CD8-positive, alpha-beta memory T cell (primary cell): ENCODE data around the gene PPM1L. TPM values are rescaled to one million over a fixed set of nuclear protein-coding genes. Genes with fewer than 3 reads are reported as not detected.

Source experiments
- CTCF ChIA-PET: fragments of 350-600 bp; sonication (Branson Sonifier 250); formaldehyde crosslinking; loops from one replicate; lab custom pipeline; 2021; ENCODE audit warnings: antibody characterized with exemption; lab: Charles Lee
- POLR2A ChIA-PET: fragments of 350-600 bp; sonication (Branson Sonifier 250); formaldehyde crosslinking; loops from one replicate; lab custom pipeline; 2021; ENCODE audit warnings: antibody characterized with exemption; lab: Charles Lee
- DNase-seq, 5 donors: peaks; one replicate each; pipeline versions ENCODE4 v3.0.0 to v3.0.0-alpha.2; 2020 to 2022; ENCODE audit warnings: mixed read lengths in 1 of 5
- H3K27ac ChIP-seq: one replicate; pipeline ENCODE4 v1.7.0; 2013; ENCODE audit warnings: low read depth, mild to moderate bottlenecking, low read length, moderate library complexity
- H3K27me3 ChIP-seq: 2 replicates; pipeline ENCODE4 v1.7.0; 2013; ENCODE audit warnings: low read length, mild to moderate bottlenecking; ENCODE audit not compliant: insufficient read depth, poor library complexity, severe bottlenecking
- H3K36me3 ChIP-seq: 2 replicates; pipeline ENCODE4 v1.7.0; 2013; ENCODE audit warnings: mild to moderate bottlenecking, low read length, moderate library complexity; ENCODE audit not compliant: insufficient read depth
- H3K4me1 ChIP-seq: 2 replicates; pipeline ENCODE4 v1.7.0; 2013; ENCODE audit warnings: mild to moderate bottlenecking, low read length, moderate library complexity; ENCODE audit not compliant: insufficient read depth
- H3K4me3 ChIP-seq: 2 replicates; pipeline ENCODE4 v1.7.0; 2013; ENCODE audit warnings: mild to moderate bottlenecking, low read length
- H3K9me3 ChIP-seq: 2 replicates; pipeline ENCODE4 v1.7.0; 2013; ENCODE audit warnings: mild to moderate bottlenecking, low read length
- H3K27ac Mint-ChIP-seq, 8 donors: one replicate each; pipeline ENCODE4 v1.8.0; 2020 to 2021; ENCODE audit warnings: mixed read lengths in 8 of 8, mild to moderate bottlenecking in 6 of 8, inconsistent platforms in 3 of 8, moderate library complexity in 3 of 8
- H3K27me3 Mint-ChIP-seq, 2 donors: one replicate each; pipeline ENCODE4 v1.8.0; 2020 to 2021; ENCODE audit warnings: mixed read lengths in 2 of 2, mild to moderate bottlenecking in 1 of 2, moderate library complexity in 1 of 2
- H3K36me3 Mint-ChIP-seq, 3 donors: one replicate each; pipeline ENCODE4 v1.8.0; 2020 to 2021; ENCODE audit warnings: mixed read lengths in 3 of 3, inconsistent platforms in 1 of 3, mild to moderate bottlenecking in 1 of 3
- H3K4me1 Mint-ChIP-seq, 3 donors: one replicate each; pipeline ENCODE4 v1.8.0; 2020 to 2021; ENCODE audit warnings: mixed read lengths in 3 of 3, inconsistent platforms in 1 of 3, mild to moderate bottlenecking in 1 of 3
- H3K4me3 Mint-ChIP-seq, 7 donors: one replicate each; pipeline ENCODE4 v1.8.0; 2020 to 2021; ENCODE audit warnings: mixed read lengths in 7 of 7, mild to moderate bottlenecking in 6 of 7, moderate library complexity in 4 of 7, inconsistent platforms in 2 of 7
- H3K9me3 Mint-ChIP-seq, 5 donors: one replicate each; pipeline ENCODE4 v1.8.0; 2020 to 2022; ENCODE audit warnings: mixed read lengths in 5 of 5, mild to moderate bottlenecking in 3 of 5, moderate library complexity in 2 of 5, inconsistent platforms in 1 of 5
- polyA plus RNA-seq: library from polyadenylated mRNA; unstranded; fragments of 300-500 nt; fragmentation: Illumina TruSeq; gene quantifications from one replicate; pipeline ENCODE4 v1.2.3, GENCODE V29; 2021
- total RNA-seq, 2 experiments: library from RNA; stranded (reverse); gene quantifications; one replicate each; pipeline ENCODE4 v1.2.3, GENCODE V29; 2021

Gene PPM1L
- total and polyA plus RNA-seq, 3 experiments from 2014 or later: 1.3 to 4.4 (median 3.8) TPM

- Mint-ChIP-seq H3K9me3 (no peaks in the 10 kb centered on the region), H3K4me1 (peaks cover 26 to 41% (median 34%) of the 10 kb centered on the region in 3 donors), H3K27ac (peak overlapping the region; percentile 85 to 97 (median 94)), H3K4me3 (peak overlapping the region; percentile 93 to 97 (median 96)), H3K36me3 (peaks cover 0 to 9% (median 0%) of the 10 kb centered on the region in 3 donors), H3K27me3 (peaks cover 0 to 3% of the 10 kb centered on the region in 2 donors)
- H3K4me1 ChIP-seq: peaks cover 21% of the 10 kb centered on the region
- peaks cover 5% of the 10 kb centered on the region for H3K27me3 ChIP-seq
- H3K36me3 ChIP-seq: no peaks in the 10 kb centered on the region
- H3K27ac ChIP-seq: peak overlapping the region; percentile 72
- ChIA-PET POLR2A (interaction anchor here (1.0 to 2.1 kb wide), 3 partner anchors 189 to 477 kb away, joined by 3 to 10 read pairs (median 3); partner anchors contain the start of genes KPNA4 and TRIM59), CTCF (no interaction called here)
- DNase-seq: peak; percentile 1 to 49 (median 13)
- no peaks in the 10 kb centered on the region for H3K9me3 ChIP-seq
- peak overlapping the region; percentile 88 for H3K4me3 ChIP-seq
Measured at GRCh38 chr3:160754371-160754854, 1.6 kb upstream of the PPM1L start.

GRCh38 chr3:160754855-160755747 lies 930 bp upstream of the PPM1L start:
- peak; percentile 84 to 92 (median 86) for DNase-seq
- H3K9me3 ChIP-seq: no peaks in the 10 kb centered on the region
- H3K27me3 Mint-ChIP-seq: peaks cover 3 to 4% of the 10 kb centered on the region in 2 donors
- H3K4me1 Mint-ChIP-seq: peaks cover 28 to 46% (median 34%) of the 10 kb centered on the region in 3 donors
- peak overlapping the region; percentile 72 for H3K27ac ChIP-seq
- H3K36me3 ChIP-seq: no peaks in the 10 kb centered on the region
- H3K27me3 ChIP-seq: peaks cover 5% of the 10 kb centered on the region
- H3K27ac Mint-ChIP-seq: peak overlapping the region; percentile 88 to 97 (median 94)
- peaks cover 21% of the 10 kb centered on the region for H3K4me1 ChIP-seq
- H3K4me3 Mint-ChIP-seq: peak overlapping the region; percentile 93 to 97 (median 96)
- CTCF ChIA-PET: interaction anchor here (1.0 kb wide), 2 partner anchors 9 to 188 kb away, joined by 3 to 4 read pairs; no protein-coding TSS in a partner anchor
- H3K9me3 Mint-ChIP-seq: no peaks in the 10 kb centered on the region
- peak overlapping the region; percentile 88 for H3K4me3 ChIP-seq
- H3K36me3 Mint-ChIP-seq: peaks cover 0 to 9% (median 0%) of the 10 kb centered on the region in 3 donors
- POLR2A ChIA-PET: interaction anchor here (0.6 to 2.1 kb wide), 7 partner anchors 10 to 556 kb away, joined by 3 to 10 read pairs (median 3); partner anchors contain the start of genes KPNA4 and TRIM59

GRCh38 chr3:160757233-160758106 lies 1.4 kb downstream of the PPM1L start:
- Mint-ChIP-seq H3K36me3 (peaks cover 0 to 9% (median 3%) of the 10 kb centered on the region in 3 donors), H3K27me3 (peaks cover 3 to 10% of the 10 kb centered on the region in 2 donors), H3K27ac (peak overlapping the region in 2 of 8 donors; percentile 88), H3K4me1 (peaks cover 28 to 46% (median 34%) of the 10 kb centered on the region in 3 donors), H3K9me3 (no peaks in the 10 kb centered on the region), H3K4me3 (peak overlapping the region; percentile 93 to 97 (median 96))
- ChIA-PET CTCF (no interaction called here), POLR2A (no interaction called here)
- DNase-seq: peak in 2 of 5 donors; percentile 15 to 43
- Histone ChIP-seq H3K27ac (no peak overlapping the region), H3K4me1 (peaks cover 21% of the 10 kb centered on the region), H3K9me3 (no peaks in the 10 kb centered on the region), H3K4me3 (peak overlapping the region; percentile 88), H3K36me3 (no peaks in the 10 kb centered on the region), H3K27me3 (peaks cover 5% of the 10 kb centered on the region)

GRCh38 chr3:160758929-160759577 lies 3.0 kb downstream of the PPM1L start:
- Histone ChIP-seq H3K4me1 (peaks cover 17% of the 10 kb centered on the region), H3K27ac (no peak overlapping the region), H3K4me3 (no peak overlapping the region), H3K9me3 (no peaks in the 10 kb centered on the region), H3K27me3 (peaks cover 5% of the 10 kb centered on the region), H3K36me3 (no peaks in the 10 kb centered on the region)
- Mint-ChIP-seq H3K27ac (peak overlapping the region in 1 of 8 donors; percentile 25), H3K9me3 (peaks cover 0 to 1% (median 0%) of the 10 kb centered on the region in 5 donors), H3K4me1 (peaks cover 27 to 43% (median 27%) of the 10 kb centered on the region in 3 donors), H3K27me3 (peaks cover 3 to 11% of the 10 kb centered on the region in 2 donors), H3K4me3 (no peak overlapping the region), H3K36me3 (peaks cover 0 to 9% (median 3%) of the 10 kb centered on the region in 3 donors)
- DNase-seq: no peak
- POLR2A ChIA-PET: no interaction called here
- CTCF ChIA-PET: no interaction called here

GRCh38 chr3:160763073-160763472 lies 7.0 kb downstream of the PPM1L start:
- H3K27ac ChIP-seq: no peak overlapping the region
- peaks cover 0 to 1% (median 0%) of the 10 kb centered on the region in 5 donors for H3K9me3 Mint-ChIP-seq
- H3K4me3 Mint-ChIP-seq: no peak overlapping the region
- H3K9me3 ChIP-seq: no peaks in the 10 kb centered on the region
- peaks cover 0 to 6% (median 0%) of the 10 kb centered on the region in 3 donors for H3K36me3 Mint-ChIP-seq
- DNase-seq: no peak
- peaks cover under 1 to 16% (median 2%) of the 10 kb centered on the region in 3 donors for H3K4me1 Mint-ChIP-seq
- H3K27me3 Mint-ChIP-seq: peaks cover 3 to 15% of the 10 kb centered on the region in 2 donors
- H3K27me3 ChIP-seq: no peaks in the 10 kb centered on the region
- ChIA-PET CTCF (no interaction called here), POLR2A (no interaction called here)
- no peaks in the 10 kb centered on the region for H3K4me1 ChIP-seq
- no peak overlapping the region for H3K4me3 ChIP-seq
- no peaks in the 10 kb centered on the region for H3K36me3 ChIP-seq
- H3K27ac Mint-ChIP-seq: no peak overlapping the region

- H3K27me3 Mint-ChIP-seq: peaks cover 0 to 11% of the 10 kb centered on the region in 2 donors
Measured at GRCh38 chr3:160765211-160765610, 9.2 kb downstream of the PPM1L start.

GRCh38 chr3:160768031-160768430 lies 12.0 kb downstream of the PPM1L start:
- H3K36me3 ChIP-seq: no peaks in the 10 kb centered on the region
- no peaks in the 10 kb centered on the region for H3K4me1 Mint-ChIP-seq
- peaks cover 0 to 1% (median 0%) of the 10 kb centered on the region in 5 donors for H3K9me3 Mint-ChIP-seq
- H3K27ac ChIP-seq: no peak overlapping the region
- POLR2A ChIA-PET: no interaction called here
- no peak for DNase-seq
- no peak overlapping the region for H3K4me3 ChIP-seq
- H3K4me1 ChIP-seq: no peaks in the 10 kb centered on the region
- no peak overlapping the region for H3K27ac Mint-ChIP-seq
- H3K4me3 Mint-ChIP-seq: no peak overlapping the region
- peaks cover 2 to 8% of the 10 kb centered on the region in 2 donors for H3K27me3 Mint-ChIP-seq
- H3K9me3 ChIP-seq: no peaks in the 10 kb centered on the region
- H3K36me3 Mint-ChIP-seq: peaks cover 0 to 3% (median 0%) of the 10 kb centered on the region in 3 donors
- CTCF ChIA-PET: no interaction called here
- no peaks in the 10 kb centered on the region for H3K27me3 ChIP-seq

More at GRCh38 chr3:160765211-160765610, 9.2 kb downstream of the PPM1L start:
- Histone ChIP-seq H3K4me1 (no peaks in the 10 kb centered on the region), H3K27me3 (no peaks in the 10 kb centered on the region), H3K9me3 (no peaks in the 10 kb centered on the region), H3K27ac (no peak overlapping the region), H3K4me3 (no peak overlapping the region), H3K36me3 (no peaks in the 10 kb centered on the region)
- Mint-ChIP-seq H3K9me3 (peaks cover 0 to 1% (median 0%) of the 10 kb centered on the region in 5 donors), H3K36me3 (peaks cover 0 to 6% (median 0%) of the 10 kb centered on the region in 3 donors), H3K4me3 (no peak overlapping the region), H3K4me1 (no peaks in the 10 kb centered on the region), H3K27ac (no peak overlapping the region)
- CTCF ChIA-PET: no interaction called here
- DNase-seq: no peak
- POLR2A ChIA-PET: interaction anchor here (0.5 kb wide), 1 partner anchor 10 kb away, joined by 3 read pairs; no protein-coding TSS in a partner anchor
